HG03196 (cell line): ENCODE measurements around the gene PAPSS1.

Experiments
- ATAC-seq: cut with Tn5 transposase; IDR thresholded peaks from one replicate; pipeline ENCODE4 v1.9.1; 2021; ENCODE audit not compliant: unreplicated experiment

PAPSS1 gene

GRCh38 chr4:107570952-107571351 lies 149.1 kb downstream of the PAPSS1 start:
- ATAC-seq: no peak

GRCh38 chr4:107564326-107564725 lies 155.7 kb downstream of the PAPSS1 start:
- ATAC-seq: no peak
